Endothelial cell of umbilical vein (primary cell): Measurements from ENCODE around the gene SCTR. TPM values are rescaled to one million over a fixed set of nuclear protein-coding genes. Genes with fewer than 3 reads are reported as not detected.

ENCODE experiments used
- BruUV-seq: library from RNA; stranded (reverse); fragments of 400-500 nt; replicated peaks from 2 replicates; lab custom pipeline; 2021; lab: Mats Ljungman, UMichigan
- CTCF ChIA-PET: fragments of 300-600, 350-600 bp; sonication (Branson Sonifier 250); formaldehyde crosslinking; loops from one replicate; lab custom pipeline; 2021; ENCODE audit warnings: antibody characterized with exemption, inconsistent platforms; lab: Charles Lee
- POLR2A ChIA-PET: fragments of 300-600, 350-600 bp; sonication (Branson Sonifier 250); formaldehyde crosslinking; loops from one replicate; lab custom pipeline; 2021; ENCODE audit warnings: antibody characterized with exemption, inconsistent platforms; lab: Charles Lee
- DNase-seq: peaks from one replicate; pipeline ENCODE4 v3.0.0-alpha.2; 2011; ENCODE audit warnings: low read depth, low spot score
- FAIRE-seq: peaks from 2 replicates; lab custom pipeline; 2011; peaks lifted over from hg19 to GRCh38; lab: Jason Lieb, UNC
- H2AFZ ChIP-seq: 2 replicates; pipeline ENCODE4 v1.6.0; 2012; ENCODE audit warnings: low read depth, low read length, control low read depth, inconsistent platforms
- H3K27ac ChIP-seq: 2 replicates; pipeline ENCODE4 v1.5.1; 2011; ENCODE audit warnings: low read depth, mild to moderate bottlenecking, control low read depth, low read length, moderate library complexity; ENCODE audit not compliant: insufficient read depth
- H3K27me3 ChIP-seq, 2 experiments: 2 replicates each; pipeline versions ENCODE4 v1.6.0 to v1.6.1; 2011; ENCODE audit warnings: low read length in 2 of 2, mixed read lengths in 1 of 2; ENCODE audit not compliant: control insufficient read depth in 2 of 2, insufficient read depth in 2 of 2
- H3K36me3 ChIP-seq, 2 experiments: 2 replicates in 1 of 2; 3 replicates in 1 of 2; pipeline ENCODE4 v1.5.1; 2011; ENCODE audit warnings: low read length in 2 of 2, mild to moderate bottlenecking in 1 of 2, moderate library complexity in 1 of 2; ENCODE audit not compliant: control insufficient read depth in 2 of 2, insufficient read depth in 2 of 2; ENCODE audit errors: extremely low read depth in 1 of 2
- H3K4me1 ChIP-seq: 3 replicates; pipeline ENCODE4 v1.5.1; 2011; ENCODE audit warnings: mild to moderate bottlenecking, low read length; ENCODE audit not compliant: control insufficient read depth, insufficient read depth; ENCODE audit errors: extremely low read depth
- H3K4me2 ChIP-seq: 2 replicates; pipeline ENCODE4 v1.6.1; 2011; ENCODE audit warnings: low read length, control low read depth, mixed read lengths; ENCODE audit not compliant: insufficient read depth
- H3K4me3 ChIP-seq, 3 experiments: fragments of 200-600 bp in 1 of 3; sonication (generic), shearing (Covaris generic) in 1 of 3; replicated peaks in 1 of 3; 2 replicates each; pipeline ENCODE4 v1.5.1; 2011 to 2016; ENCODE audit warnings: control low read depth in 3 of 3, low read length in 3 of 3, mild to moderate bottlenecking in 2 of 3, inconsistent platforms in 1 of 3, low read depth in 1 of 3, moderate library complexity in 1 of 3; ENCODE audit not compliant: insufficient read depth in 1 of 3
- H3K79me2 ChIP-seq: 2 replicates; pipeline ENCODE4 v1.6.0; 2012; ENCODE audit warnings: low read length, inconsistent platforms; ENCODE audit not compliant: control insufficient read depth, insufficient read depth
- H3K9ac ChIP-seq: replicated peaks from 2 replicates; pipeline ENCODE3; 2011; ENCODE audit warnings: low read length, control low read depth; ENCODE audit not compliant: insufficient read depth; ENCODE audit errors: extremely low read depth
- H3K9me1 ChIP-seq: replicated peaks from 3 replicates; pipeline ENCODE4 v1.6.0; 2011; ENCODE audit warnings: mild to moderate bottlenecking, low read length; ENCODE audit not compliant: control insufficient read depth, insufficient read depth; ENCODE audit errors: extremely low read depth
- H3K9me3 ChIP-seq: replicated peaks from 2 replicates; pipeline ENCODE4 v1.5.1; 2012; ENCODE audit warnings: low read length, inconsistent platforms; ENCODE audit not compliant: control insufficient read depth, insufficient read depth
- H4K20me1 ChIP-seq: replicated peaks from 2 replicates; pipeline ENCODE3; 2011; ENCODE audit warnings: mild to moderate bottlenecking, low read length; ENCODE audit not compliant: control insufficient read depth, insufficient read depth; ENCODE audit errors: extremely low read depth
- EZH2 ChIP-seq: IDR thresholded peaks from 2 replicates; pipeline ENCODE4 v1.6.1; 2012; ENCODE audit warnings: borderline replicate concordance, low read depth, mild to moderate bottlenecking, moderate library complexity, low read length, inconsistent platforms; ENCODE audit not compliant: severe bottlenecking
- FOS ChIP-seq: IDR thresholded peaks from 2 replicates; pipeline ENCODE4 v1.6.1; 2011; ENCODE audit warnings: mild to moderate bottlenecking, low read length, moderate library complexity, borderline replicate concordance; ENCODE audit not compliant: insufficient read depth
- GATA2 ChIP-seq: IDR thresholded peaks from 2 replicates; pipeline ENCODE4 v1.7.0; 2011; ENCODE audit warnings: low read depth, mild to moderate bottlenecking, moderate library complexity, mixed read lengths, low read length; ENCODE audit not compliant: insufficient read length, insufficient read depth
- JUN ChIP-seq: IDR thresholded peaks from 2 replicates; pipeline ENCODE4 v1.6.1; 2011; ENCODE audit warnings: borderline replicate concordance, low read depth; ENCODE audit not compliant: insufficient read length, insufficient read depth
- MYC ChIP-seq: IDR thresholded peaks from one replicate; pipeline ENCODE4 v1.6.1; 2011; ENCODE audit warnings: mild to moderate bottlenecking, low read depth, low read length
- POLR2A ChIP-seq: IDR thresholded peaks from 2 replicates; pipeline ENCODE4 v1.6.1; 2012; ENCODE audit warnings: low read depth, mild to moderate bottlenecking, control low read depth, low read length
- POLR2AphosphoS5 ChIP-seq: IDR thresholded peaks from 2 replicates; pipeline ENCODE4 v1.6.1; 2012; ENCODE audit warnings: low read depth, mild to moderate bottlenecking, control low read depth, low read length, moderate library complexity; ENCODE audit not compliant: insufficient read depth
- dilution Hi-C: fragments of 300-500 bp; cut with MboI; formaldehyde crosslinking; loops from one replicate; pipeline ENCODE4 v1.15.0; 2019; ENCODE audit warnings: low sequenced_read_pairs; ENCODE audit not compliant: extremely low pct_ligation_motif_present
- intact Hi-C: fragments of 100-400 bp; cut with micrococcal nuclease; formaldehyde crosslinking; loops from one replicate; pipeline ENCODE4 v1.10.0; 2022
- polyA plus RNA-seq, 4 experiments: library from polyadenylated mRNA; depleted of rRNA in 3 of 4; stranded (reverse) in 3 of 4; unstranded in 1 of 4; fragments of >200 nt; gene quantifications; 2 replicates each; pipeline versions ENCODE4 v1.2.1 to v1.2.3, GENCODE V29; 2011 to 2012; ENCODE audit warnings: missing spikeins in 1 of 4
- total RNA-seq: library from RNA; stranded (reverse); gene quantifications from 2 replicates; pipeline ENCODE4 v1.2.3, GENCODE V29; 2021
- TF ChIP-seq, protein P1 (sequence below), 2 donors: IDR thresholded peaks; 1 replicate in 1 of 2; 2 replicates in 1 of 2; pipeline ENCODE4 v1.5.1; 2011; ENCODE audit warnings: low read length in 2 of 2, mild to moderate bottlenecking in 2 of 2, moderate library complexity in 2 of 2, control low read depth in 1 of 2, inconsistent platforms in 1 of 2, low read depth in 1 of 2; ENCODE audit not compliant: insufficient read depth in 1 of 2; ENCODE audit errors: extremely low read depth in 1 of 2
- TF ChIP-seq, protein P2 (sequence below): IDR thresholded peaks from 2 replicates; pipeline ENCODE4 v1.6.1; 2011; ENCODE audit not compliant: insufficient read depth, insufficient read length

The SCTR gene
- total and polyA plus RNA-seq, 2 donors (not counting 3 experiments of a cell fraction or from before 2014, with no cell fraction given), result not detected

- peaks cover 3% of the 10 kb centered on the region in 2 experiments for H3K27me3 ChIP-seq
- no peak overlapping the region for H3K27ac ChIP-seq
- H4K20me1 ChIP-seq, result no peaks in the 10 kb centered on the region
- DNase-seq (no peak), FAIRE-seq (no peak)
- H3K4me3 ChIP-seq, result no peak overlapping the region
- dilution Hi-C loops (no loop called here), intact Hi-C loops (no loop called here)
- H3K9me1 ChIP-seq, result no peaks in the 10 kb centered on the region
- ChIA-PET CTCF (interaction anchor here (0.7 to 1.0 kb wide), 2 partner anchors 63 to 68 kb away, joined by 3 read pairs; no protein-coding TSS in a partner anchor), POLR2A (no interaction called here)
- no peaks in the 10 kb centered on the region for H3K36me3 ChIP-seq
- H3K9me3 ChIP-seq, result no peaks in the 10 kb centered on the region
- no peak overlapping the region for H3K9ac ChIP-seq
- H3K79me2 ChIP-seq, result no peaks in the 10 kb centered on the region
- TF ChIP-seq POLR2A, result no peak
- TF ChIP-seq, protein P1, sequence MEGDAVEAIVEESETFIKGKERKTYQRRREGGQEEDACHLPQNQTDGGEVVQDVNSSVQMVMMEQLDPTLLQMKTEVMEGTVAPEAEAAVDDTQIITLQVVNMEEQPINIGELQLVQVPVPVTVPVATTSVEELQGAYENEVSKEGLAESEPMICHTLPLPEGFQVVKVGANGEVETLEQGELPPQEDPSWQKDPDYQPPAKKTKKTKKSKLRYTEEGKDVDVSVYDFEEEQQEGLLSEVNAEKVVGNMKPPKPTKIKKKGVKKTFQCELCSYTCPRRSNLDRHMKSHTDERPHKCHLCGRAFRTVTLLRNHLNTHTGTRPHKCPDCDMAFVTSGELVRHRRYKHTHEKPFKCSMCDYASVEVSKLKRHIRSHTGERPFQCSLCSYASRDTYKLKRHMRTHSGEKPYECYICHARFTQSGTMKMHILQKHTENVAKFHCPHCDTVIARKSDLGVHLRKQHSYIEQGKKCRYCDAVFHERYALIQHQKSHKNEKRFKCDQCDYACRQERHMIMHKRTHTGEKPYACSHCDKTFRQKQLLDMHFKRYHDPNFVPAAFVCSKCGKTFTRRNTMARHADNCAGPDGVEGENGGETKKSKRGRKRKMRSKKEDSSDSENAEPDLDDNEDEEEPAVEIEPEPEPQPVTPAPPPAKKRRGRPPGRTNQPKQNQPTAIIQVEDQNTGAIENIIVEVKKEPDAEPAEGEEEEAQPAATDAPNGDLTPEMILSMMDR (IDR thresholded peaks at IDR 0.05; ENCODE audit: extremely low read depth in 1 of 2, insufficient read depth in 1 of 2, low read depth in 1 of 2, low read length in 2 of 2), result no peak
- TF ChIP-seq JUN, result no peak
- no peak for TF ChIP-seq GATA2
- no peak for TF ChIP-seq EZH2
- TF ChIP-seq, protein P2, sequence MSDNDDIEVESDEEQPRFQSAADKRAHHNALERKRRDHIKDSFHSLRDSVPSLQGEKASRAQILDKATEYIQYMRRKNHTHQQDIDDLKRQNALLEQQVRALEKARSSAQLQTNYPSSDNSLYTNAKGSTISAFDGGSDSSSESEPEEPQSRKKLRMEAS, result no peak
- TF ChIP-seq POLR2AphosphoS5, result no peak
- no peak for TF ChIP-seq MYC
- TF ChIP-seq FOS, result no peak
- no peaks in the 10 kb centered on the region for H3K4me1 ChIP-seq
- no peak overlapping the region for H2AFZ ChIP-seq
- H3K4me2 ChIP-seq, result no peak overlapping the region
- BruUV-seq, result no TSS peak
Observed at GRCh38 chr2:119472749-119473148, 51.5 kb downstream of the SCTR start.
